Measurements from ENCODE around the gene VASP. TPM values are rescaled to one million over a fixed set of nuclear protein-coding genes. Genes with fewer than 3 reads are reported as not detected.

The VASP gene
- total and polyA plus RNA-seq, 9 of the 15 experiments (the other 6 are each of a cell fraction or from before 2014, with no cell fraction given) = 16.7 to 261 (median 112) TPM

- TF ChIP-seq CREB1 (IDR thresholded peaks at IDR 0.05) = no peak; the same call in 1 of the 2 replicates
- TF ChIP-seq CREB1 (CRISPR knock-in tag; IDR thresholded peaks at IDR 0.05) = peak; percentile 71; the same call in 1 of the 2 replicates
- no peak for TF ChIP-seq MTA3 (IDR thresholded peaks at IDR 0.05; ENCODE audit: borderline replicate concordance)
- TF ChIP-seq EZH2 (IDR thresholded peaks at IDR 0.05; ENCODE audit: borderline replicate concordance, low read depth, low read length) = no peak
- no peak for TF ChIP-seq PML (IDR thresholded peaks at IDR 0.05; ENCODE audit: low read length)
- no peak for TF ChIP-seq ZFP1 (CRISPR knock-in tag; IDR thresholded peaks at IDR 0.05)
- TF ChIP-seq CHD7 (IDR thresholded peaks at IDR 0.05; ENCODE audit: low read depth, low read length) = no peak
- no peak for TF ChIP-seq SLC30A9 (CRISPR knock-in tag; IDR thresholded peaks at IDR 0.05)
- TF ChIP-seq XRCC3 (IDR thresholded peaks at IDR 0.05) = no peak
- TF ChIP-seq CGGBP1 (CRISPR knock-in tag; IDR thresholded peaks at IDR 0.05) = no peak
- 0 out of 2 replicates have a peak, but pooled peaks have one; percentile 18 for TF ChIP-seq DPF2 (IDR thresholded peaks at IDR 0.05)
- TF ChIP-seq HDAC2 (IDR thresholded peaks at IDR 0.05) = no peak
- 0 out of 2 replicates have a peak, but pooled peaks have one; percentile 76 for TF ChIP-seq ZHX1 (conservative IDR thresholded peaks at IDR 0.05; ENCODE audit: low read length)
- TF ChIP-seq ZFX (CRISPR knock-in tag; IDR thresholded peaks at IDR 0.05) = peak; percentile 40; the same call in 1 of the 2 replicates
- TF ChIP-seq RBFOX2 (IDR thresholded peaks at IDR 0.05; ENCODE audit: low read depth, low read length) = no peak; the same call in none of the 2 replicates
Observed at GRCh38 chr19:45485305-45486077, 21.8 kb upstream of the VASP start (continued).

All from K562 (cell line).